AG08395 (cell line): ENCODE results near the gene ZNF275.
A peak's percentile ranks its signal among the peaks of the same experiment; 100 is the strongest.
"Not testable (repeated sequence)": the region's sequence is repeated elsewhere in the genome, so short reads cannot be mapped to it uniquely, and the experiment has no call there.

Experiments used
- DNase-seq: peaks from one replicate; pipeline ENCODE4 v3.0.0; 2012; ENCODE audit warnings: mixed read lengths, low spot score

The ZNF275 gene

DNA sequence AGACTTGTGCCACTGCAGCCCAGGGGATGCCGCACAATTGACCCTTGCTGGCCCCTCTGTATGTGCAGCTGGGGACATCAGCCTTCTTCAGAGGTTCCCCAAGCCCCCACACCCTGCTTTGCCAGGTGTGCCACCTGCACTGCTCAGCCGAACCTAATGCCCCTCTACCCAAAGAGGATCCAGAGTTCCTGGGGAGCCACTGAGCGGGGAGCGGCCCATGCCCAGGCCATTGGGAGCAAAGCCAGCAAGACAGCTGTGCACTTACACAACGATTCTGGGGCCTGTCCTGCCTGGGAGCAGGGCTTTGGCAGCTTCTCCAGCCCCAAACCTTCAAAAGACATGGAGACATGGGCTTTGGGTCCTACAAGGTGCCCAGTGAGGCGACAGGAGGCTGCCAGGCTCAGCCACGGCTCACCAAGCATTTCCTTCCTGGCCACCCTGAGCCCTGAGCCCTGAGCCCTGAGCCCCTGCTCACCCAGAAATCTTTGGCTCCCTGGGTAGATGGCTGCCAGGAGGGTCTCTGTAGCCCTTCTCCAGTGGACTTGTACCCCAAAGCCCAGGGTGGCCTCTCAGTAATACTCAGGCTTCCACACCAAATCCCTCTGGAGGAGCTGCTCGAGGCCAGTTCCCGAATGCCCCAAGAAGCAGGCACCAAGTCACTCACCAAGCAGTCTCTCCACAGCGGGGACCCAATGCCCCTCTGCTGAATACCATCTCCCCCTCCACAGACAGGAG, 54.2 kb downstream of the ZNF275 start:
- DNase-seq, result no peak

DNA sequence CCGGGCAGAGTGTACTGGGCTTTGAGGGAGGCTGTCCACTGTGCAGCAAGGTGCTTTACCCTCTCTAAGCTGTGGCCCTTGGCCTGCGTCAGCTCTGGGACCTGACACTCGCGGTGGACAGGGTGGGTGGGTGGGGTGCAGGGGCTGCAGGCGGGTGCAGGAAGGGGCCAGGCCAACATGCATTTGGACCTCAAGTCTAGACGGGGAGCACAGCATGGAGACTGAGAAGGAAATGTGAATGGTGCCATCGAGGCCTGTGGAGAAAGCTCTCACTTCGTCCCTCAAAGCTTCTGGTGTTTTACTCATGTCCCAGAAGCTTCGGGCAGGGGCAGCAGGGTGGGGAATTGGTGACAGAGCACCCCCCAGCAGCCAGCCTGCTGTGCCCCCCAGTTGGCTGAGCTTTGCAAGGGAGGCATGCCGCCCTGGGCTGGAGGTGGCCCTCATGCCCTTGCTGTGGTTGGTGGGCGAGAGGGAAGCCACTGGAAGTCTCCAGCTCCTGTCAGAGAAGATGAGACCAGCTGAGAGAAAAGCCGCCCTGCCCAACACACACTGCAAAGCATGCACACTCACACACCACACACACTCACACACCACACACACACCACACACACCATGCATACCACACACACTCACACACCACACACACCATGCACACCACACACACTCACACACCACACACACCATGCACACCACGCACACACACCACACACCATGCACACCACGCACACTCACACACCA, 54.9 kb downstream of the ZNF275 start:
- DNase-seq, result no peak

DNA sequence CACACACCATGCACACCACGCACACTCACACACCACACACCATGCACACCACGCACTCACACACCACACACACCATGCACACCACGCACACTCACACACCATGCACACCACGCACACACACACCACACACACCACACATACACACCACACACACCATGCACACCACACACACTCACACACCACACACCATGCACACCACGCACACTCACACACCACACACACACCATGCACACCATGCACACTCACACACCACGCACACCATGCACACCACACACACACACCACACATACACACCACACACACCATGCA, 55.5 kb downstream of the ZNF275 start:
- not testable (repeated sequence) for DNase-seq

DNA sequence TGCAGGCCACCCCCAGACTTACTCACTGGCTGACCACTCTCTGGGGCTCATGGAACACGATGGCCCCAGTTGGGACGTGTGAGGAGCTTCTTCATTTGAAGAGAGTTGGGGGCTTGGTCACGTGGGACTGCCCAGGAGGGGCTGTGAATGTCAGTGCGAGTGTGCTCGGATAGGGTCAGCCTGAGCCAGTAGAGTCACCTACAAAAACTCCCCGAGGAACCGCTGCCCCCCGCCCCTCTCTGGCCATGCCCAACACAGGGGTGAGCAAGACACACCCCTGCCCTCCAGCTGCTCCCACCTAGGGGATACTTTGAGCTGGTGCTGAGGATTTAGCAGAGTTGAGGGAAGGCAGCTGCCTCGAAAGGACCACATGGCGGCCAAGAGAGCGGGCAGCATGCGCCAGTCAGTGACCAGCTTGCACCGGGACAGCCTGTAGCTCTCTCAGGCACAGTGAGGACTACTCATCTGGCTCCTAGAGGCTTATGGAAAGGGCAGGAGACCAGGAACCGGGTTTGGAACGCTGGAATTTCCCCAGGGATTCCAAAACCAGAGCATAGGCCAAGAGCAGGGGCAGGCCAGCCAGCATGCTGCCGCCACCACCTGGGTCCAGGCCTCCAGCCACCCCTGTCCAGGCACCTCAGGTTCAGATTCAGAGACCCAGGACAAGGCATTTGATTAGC, 58.8 kb downstream of the ZNF275 start:
- no peak for DNase-seq

DNA sequence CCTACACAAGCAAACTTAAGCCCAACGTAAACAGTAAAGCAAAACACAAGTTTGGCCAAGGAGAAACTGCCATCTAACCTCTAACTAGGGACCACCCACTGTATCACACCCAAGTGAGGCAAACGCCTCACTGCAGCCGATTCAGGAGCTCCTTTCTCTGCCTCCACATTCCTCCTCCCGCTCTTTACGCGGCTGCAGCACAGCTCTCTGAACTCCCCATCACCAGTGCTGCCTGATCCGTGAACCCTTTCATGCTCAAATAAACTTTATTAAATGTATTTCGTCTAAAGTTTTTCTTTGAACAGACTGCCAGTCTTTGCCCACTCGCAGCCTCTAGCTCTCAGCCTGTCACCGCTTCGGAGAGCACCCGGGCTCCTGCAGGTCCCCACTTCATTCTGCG, 60.7 kb downstream of the ZNF275 start:
- no peak for DNase-seq

DNA sequence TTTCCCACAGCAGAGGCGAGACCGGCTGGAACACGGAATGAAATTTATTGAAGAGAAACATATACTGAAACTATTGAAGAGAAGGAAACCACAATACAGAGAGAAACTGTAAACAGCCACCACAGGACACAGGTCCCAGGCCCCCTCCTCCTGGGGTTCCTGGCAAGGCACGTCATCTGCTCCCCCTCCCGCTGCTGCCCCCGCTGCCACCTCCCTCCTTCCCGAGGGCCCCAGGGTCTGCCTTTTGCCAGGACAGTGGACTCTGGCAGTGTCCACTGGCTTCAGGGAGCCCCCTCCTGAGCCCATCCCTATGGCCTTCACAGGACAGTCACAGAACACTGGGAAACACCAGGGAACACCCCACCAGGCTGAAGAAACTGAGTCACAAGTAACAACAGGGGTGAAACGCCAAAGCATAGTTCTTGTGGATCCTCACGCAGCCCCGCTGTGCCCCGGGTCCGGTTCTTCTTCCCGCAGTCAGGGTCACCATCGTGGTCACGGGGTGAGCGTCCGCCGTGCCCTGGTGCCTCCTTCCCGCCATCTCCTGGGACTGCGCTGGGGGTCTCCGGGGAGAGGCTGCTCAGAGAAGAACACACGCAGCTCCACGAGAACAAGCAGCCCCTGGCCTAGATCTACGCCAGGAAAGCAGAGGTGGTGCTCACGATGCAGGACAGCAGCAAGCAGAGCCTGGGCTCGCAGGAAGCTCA, 61.8 kb downstream of the ZNF275 start:
- no peak for DNase-seq

DNA sequence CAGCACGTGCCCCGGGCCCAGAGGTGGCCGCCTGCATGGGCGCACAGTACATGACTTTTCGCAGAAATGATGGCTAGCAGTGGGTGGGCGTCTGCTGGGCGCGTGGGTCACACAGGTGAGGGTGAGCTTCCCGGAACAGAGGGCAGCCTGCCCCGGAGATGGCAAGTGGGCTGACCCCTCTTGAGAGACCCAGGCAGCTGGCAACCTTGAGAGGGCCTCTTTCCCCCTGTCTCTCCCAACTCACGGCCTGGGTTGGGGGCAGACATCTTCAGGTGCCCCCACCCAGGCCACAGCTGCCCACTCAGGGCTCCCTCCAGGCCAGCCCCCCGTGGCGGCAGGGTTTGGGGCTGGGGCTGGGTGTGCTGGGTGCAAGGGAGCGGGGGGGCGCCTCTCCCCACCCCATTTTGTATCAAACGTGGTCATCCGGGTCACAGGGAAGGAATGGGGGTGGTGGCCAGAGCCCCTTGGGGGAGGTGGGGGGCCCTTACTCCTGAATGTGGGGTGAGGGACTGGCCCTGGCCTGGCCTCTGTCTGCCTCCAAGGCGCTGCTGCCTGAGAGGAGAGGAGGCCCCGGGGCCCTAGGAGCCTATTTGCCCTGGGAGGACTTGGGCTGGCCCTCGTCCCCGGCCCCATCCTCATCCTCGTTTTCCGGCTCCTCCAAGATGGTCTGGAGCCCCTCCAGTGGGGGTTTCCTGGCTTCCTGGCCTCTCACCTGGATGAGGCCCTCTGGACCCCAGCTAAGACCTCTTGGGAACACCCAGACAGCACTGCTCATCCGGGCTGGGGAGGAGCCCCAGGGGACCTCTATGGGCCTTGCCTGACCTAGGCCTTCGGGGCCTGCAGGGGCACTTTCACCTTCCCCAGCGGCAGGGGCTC, 62.6 kb downstream of the ZNF275 start:
- DNase-seq, result no peak

DNA sequence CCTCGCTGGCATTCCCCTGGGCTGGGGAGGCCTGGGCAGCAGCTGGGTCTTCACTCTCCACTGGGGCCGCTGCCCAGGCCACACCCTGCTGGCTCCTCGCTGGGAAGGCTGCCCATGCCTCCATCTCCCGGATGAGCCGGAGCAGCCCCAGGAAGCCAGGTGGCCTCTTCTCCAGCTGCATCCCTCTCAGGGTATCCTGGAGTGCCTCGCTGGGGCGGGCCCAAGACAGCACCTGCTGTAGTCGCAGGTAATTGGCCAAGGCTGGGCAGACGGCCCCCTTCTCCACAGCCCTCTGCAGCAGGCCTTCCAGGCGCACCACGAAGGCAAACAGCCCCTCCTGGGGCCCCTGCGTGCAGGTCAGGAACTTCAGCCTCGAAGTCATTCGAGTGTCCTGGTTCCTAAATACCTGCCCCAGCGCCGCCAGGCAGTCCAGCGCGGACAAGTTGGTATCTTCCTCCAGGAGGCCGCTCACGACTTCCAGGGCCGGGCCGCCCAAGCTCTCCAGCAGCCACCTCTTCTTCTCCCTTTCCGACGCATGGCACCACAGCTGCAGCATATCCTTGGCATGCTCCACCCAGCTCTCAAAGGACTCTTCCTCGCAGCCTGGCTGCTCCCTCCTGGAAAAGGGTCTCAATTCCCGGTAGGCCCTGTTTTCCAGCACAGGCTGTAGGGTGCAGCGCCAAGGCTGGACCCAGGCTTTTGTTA, 63.5 kb downstream of the ZNF275 start:
- no peak for DNase-seq

DNA sequence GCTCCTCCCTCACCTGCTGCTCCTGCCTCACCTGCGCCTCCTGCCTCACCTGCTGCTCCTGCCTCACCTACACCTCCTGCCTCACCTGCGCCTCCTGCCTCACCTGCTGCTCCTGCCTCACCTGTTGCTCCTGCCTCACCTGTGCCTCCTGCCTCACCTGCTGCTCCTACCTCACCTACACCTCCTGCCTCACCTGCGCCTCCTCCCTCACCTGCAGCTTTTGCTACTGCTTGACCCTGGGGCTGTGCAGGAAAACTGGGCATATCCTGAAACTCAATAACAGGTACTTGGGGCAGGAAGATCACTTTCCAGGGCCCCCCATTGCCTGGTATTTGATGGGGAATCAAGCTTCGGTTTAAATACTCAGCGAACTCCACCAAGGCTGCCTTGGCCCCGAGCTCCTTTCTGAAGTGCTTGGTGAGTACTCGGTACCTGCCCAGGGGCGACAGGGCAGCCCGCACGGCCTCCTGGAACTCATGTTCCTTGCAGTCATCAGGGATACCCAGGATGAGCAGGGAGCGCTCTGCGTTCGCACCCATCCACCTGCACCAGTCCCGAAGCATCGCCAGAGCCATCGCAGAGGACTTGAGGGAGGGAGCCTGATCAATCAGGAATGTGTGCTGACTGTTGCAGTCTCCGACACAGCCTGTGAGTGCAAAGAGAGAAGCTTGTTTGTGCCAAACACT, 64.5 kb downstream of the ZNF275 start:
- no peak for DNase-seq

DNA sequence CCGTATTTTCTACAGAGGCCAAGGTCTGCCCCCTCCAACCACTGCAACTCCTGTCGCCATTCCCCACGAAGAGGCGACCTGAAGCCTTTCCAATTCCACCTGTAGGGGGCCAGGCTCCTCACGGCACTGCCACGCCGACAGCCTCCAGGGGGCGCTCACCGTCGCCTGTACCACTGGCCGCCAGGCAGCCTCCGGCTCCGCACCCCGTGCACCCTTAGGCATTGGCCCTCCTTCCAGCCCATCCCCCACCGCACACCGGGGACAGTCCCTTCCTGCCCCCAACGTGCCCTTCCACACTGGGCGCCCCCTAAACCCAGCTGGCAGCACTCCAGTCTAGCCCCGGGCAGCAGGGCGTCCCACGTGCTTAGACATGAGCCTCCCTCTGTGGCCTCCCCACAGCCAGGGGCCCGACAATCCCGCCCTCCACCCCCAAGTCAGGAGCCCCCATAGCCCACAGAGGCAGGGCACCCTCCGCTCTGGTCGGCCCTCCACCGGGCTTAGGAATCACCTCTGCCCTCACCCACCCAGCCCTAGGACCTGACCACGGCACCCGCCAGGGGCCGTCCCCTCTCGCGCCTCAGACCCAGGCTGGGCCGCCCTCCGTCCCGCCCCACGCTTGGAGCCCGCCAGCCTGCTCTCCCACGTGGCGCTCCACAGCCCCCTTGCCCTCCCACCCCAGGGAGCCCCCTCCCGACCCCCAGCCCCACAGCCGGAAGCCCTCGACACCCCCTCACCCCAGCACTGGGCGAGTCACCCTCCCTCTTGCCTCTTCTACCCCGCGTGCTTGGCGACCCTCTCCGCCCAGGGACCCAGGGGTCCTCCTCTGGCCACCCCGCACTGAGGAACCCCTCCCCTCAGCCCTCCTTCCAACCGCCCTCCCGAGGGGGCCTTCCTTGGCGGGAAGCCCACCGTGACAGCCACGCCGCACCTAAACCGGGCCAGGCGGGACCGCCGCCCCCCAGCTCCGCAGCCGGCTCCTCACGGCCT, 66.5 kb downstream of the ZNF275 start:
- DNase-seq, result peak; percentile 28

DNA sequence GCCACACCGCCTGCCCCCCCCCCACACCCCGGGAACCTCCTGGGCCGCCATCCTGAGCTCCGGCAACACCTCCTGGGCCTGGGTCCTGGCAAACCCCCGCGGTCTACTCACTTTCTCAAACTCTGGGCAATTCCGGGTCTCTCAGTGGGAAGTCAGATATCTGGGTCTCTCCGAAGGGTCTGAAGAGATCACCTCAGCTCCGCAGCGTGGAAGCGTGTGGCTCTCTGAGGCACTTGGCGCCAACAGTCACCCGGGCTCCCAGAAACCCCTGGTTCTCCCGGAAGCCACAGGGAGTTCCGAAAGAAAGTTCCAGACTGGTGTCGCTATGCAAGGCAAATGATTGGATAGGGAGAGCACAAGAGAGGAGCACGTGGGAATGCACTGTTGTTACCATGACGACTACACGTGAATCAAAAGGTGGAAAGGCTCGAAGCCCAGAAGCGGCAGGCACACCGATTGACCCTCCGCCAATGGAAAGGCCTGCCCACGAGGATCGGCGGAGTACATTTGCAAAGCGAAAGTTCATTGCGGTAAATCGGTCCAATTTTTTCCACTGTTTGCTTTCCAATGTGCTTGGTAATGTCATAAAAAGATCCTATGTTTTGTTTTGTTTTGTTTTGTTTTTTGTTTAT, 67.3 kb downstream of the ZNF275 start, which contains the start of gene PNMA6E:
TSS of gene PNMA6E (minus strand) at position 218 of the 632 bp plus-strand sequence. CDS start 2,501 bp downstream, outside the sequence.
- DNase-seq, result no peak
